Lung microvascular endothelial cell (primary cell): ENCODE data around the gene CNRIP1. TPM values are rescaled to one million over a fixed set of nuclear protein-coding genes. Genes with fewer than 3 reads are reported as not detected.
"Not testable (repeated sequence)": the region's sequence is repeated elsewhere in the genome, so short reads cannot be mapped to it uniquely, and the experiment has no call there.

Experiments used
- DNase-seq, 2 donors: peaks; one replicate each; pipeline versions ENCODE4 v3.0.0 to v3.0.0-alpha.2; 2010; ENCODE audit warnings: low read depth in 2 of 2
- total RNA-seq: library from RNA; depleted of rRNA; stranded (reverse); fragments of >200 nt; gene quantifications from 2 replicates; pipeline ENCODE4 v1.2.1, GENCODE V29; 2014

Gene CNRIP1
- total RNA-seq, result 36.9 and 39.9 TPM in 2 replicates

- peak; percentile 92 to 94 for DNase-seq
These were observed at the start of gene CNRIP1 for GRCh38 chr2:68319398-68320117. Gene CNRIP1, minus strand, starts transcription at chr2:68319949. Its CDS starts 549 bp downstream, at chr2:68319400.

- DNase-seq, result no peak
These were observed 49.6 kb upstream of the CNRIP1 start for GRCh38 chr2:68369337-68369734.

- no peak for DNase-seq
These were observed 49.0 kb upstream of the CNRIP1 start for GRCh38 chr2:68368654-68369336.

GRCh38 chr2:68367953-68368653 lies 48.4 kb upstream of the CNRIP1 start:
- no peak for DNase-seq

GRCh38 chr2:68366083-68366560 lies 46.4 kb upstream of the CNRIP1 start:
- DNase-seq, result no peak

- no peak for DNase-seq
These were observed 45.3 kb upstream of the CNRIP1 start, which contains the start of gene PLEK for GRCh38 chr2:68365087-68365486. Gene PLEK, plus strand, starts transcription at chr2:68365282. Its CDS starts 70 bp downstream, at chr2:68365352.

- DNase-seq, result no peak
These were observed 44.0 kb upstream of the CNRIP1 start for GRCh38 chr2:68363721-68364120.

- DNase-seq, result no peak
These were observed 43.0 kb upstream of the CNRIP1 start for GRCh38 chr2:68362749-68363148.

GRCh38 chr2:68362069-68362468 lies 42.3 kb upstream of the CNRIP1 start:
- peak; percentile 73 to 79 for DNase-seq

GRCh38 chr2:68359889-68360288 lies 40.1 kb upstream of the CNRIP1 start:
- DNase-seq, result no peak

GRCh38 chr2:68357605-68358337 lies 38.0 kb upstream of the CNRIP1 start:
- peak; percentile 64 to 68 for DNase-seq

GRCh38 chr2:68356599-68357239 lies 37.0 kb upstream of the CNRIP1 start:
- DNase-seq, result no peak

- DNase-seq, result no peak
These were observed 33.1 kb upstream of the CNRIP1 start for GRCh38 chr2:68352651-68353391.

GRCh38 chr2:68351997-68352396 lies 32.2 kb upstream of the CNRIP1 start:
- no peak for DNase-seq

GRCh38 chr2:68349091-68349490 lies 29.3 kb upstream of the CNRIP1 start:
- DNase-seq, result not testable (repeated sequence)

- DNase-seq, result no peak
These were observed 25.6 kb upstream of the CNRIP1 start for GRCh38 chr2:68345129-68345875.

- DNase-seq, result no peak
These were observed 24.3 kb upstream of the CNRIP1 start for GRCh38 chr2:68344031-68344430.

- DNase-seq, result no peak
These were observed 22.7 kb upstream of the CNRIP1 start for GRCh38 chr2:68342470-68342869.

- no peak for DNase-seq
These were observed 21.8 kb upstream of the CNRIP1 start for GRCh38 chr2:68341583-68341982.

GRCh38 chr2:68341062-68341329 lies 21.2 kb upstream of the CNRIP1 start:
- DNase-seq, result no peak
